Adrenal gland (tissue), 12 donors: ENCODE data around the gene ZSWIM1. TPM values are rescaled to one million over a fixed set of nuclear protein-coding genes. Genes with fewer than 3 reads are reported as not detected.
A peak's percentile ranks its signal among the peaks of the same experiment; 100 is the strongest.

Source experiments
- DNase-seq, 7 donors: peaks; one replicate each; pipeline ENCODE4 v3.0.0-alpha.2; 2019 to 2020
- H3K27ac ChIP-seq, 5 donors: fragments of 200-600 bp; sonication (generic) in 4 of 5; 1 replicate in 3 of 5; 2 replicates in 2 of 5; pipeline versions ENCODE4 v1.5.1 to v1.8.0; 2016 to 2020; ENCODE audit warnings: mild to moderate bottlenecking in 1 of 5
- H3K27me3 ChIP-seq: fragments of 200-600 bp; 2 replicates; pipeline ENCODE4 v1.8.0; 2021
- H3K36me3 ChIP-seq, 2 donors: fragments of 200-600 bp; replicated peaks in 1 of 2; 1 replicate in 1 of 2; 2 replicates in 1 of 2; pipeline versions ENCODE4 v1.5.1 to v1.8.0; 2018 to 2022
- H3K4me1 ChIP-seq, 2 donors: fragments of 200-600 bp; replicated peaks in 1 of 2; 1 replicate in 1 of 2; 2 replicates in 1 of 2; pipeline versions ENCODE4 v1.5.1 to v1.8.0; 2018 to 2021
- H3K4me3 ChIP-seq, 4 donors: fragments of 200-600 bp; sonication (generic) in 3 of 4; one replicate each; pipeline ENCODE4 v1.5.1; 2016 to 2018
- H3K9me3 ChIP-seq, 3 donors: fragments of 200-600 bp; sonication (generic) in 1 of 3; replicated peaks in 1 of 3; 1 replicate in 2 of 3; 2 replicates in 1 of 3; pipeline versions ENCODE4 v1.5.1 to v1.8.0; 2016 to 2021
- CTCF ChIP-seq, 6 experiments: fragments of 450-650 bp in 4 of 6; fragments of 200-600 bp in 2 of 6; sonication (generic) in 1 of 6; IDR thresholded peaks; 1 replicate in 5 of 6; 2 replicates in 1 of 6; pipeline versions ENCODE4 v1.5.1 to v1.8.0; 2016 to 2021; ENCODE audit warnings: antibody characterized with exemption in 6 of 6, mild to moderate bottlenecking in 2 of 6, moderate library complexity in 1 of 6
- POLR2A ChIP-seq, 2 donors: fragments of 450-650 bp; IDR thresholded peaks; one replicate each; pipeline ENCODE4 v1.6.1; 2017; ENCODE audit warnings: antibody characterized with exemption in 2 of 2, mild to moderate bottlenecking in 2 of 2, moderate library complexity in 1 of 2
- WGBS, 4 donors: extraction: QIAGEN DNeasy Blood & Tissue Kit in 2 of 4; methylation state at CpG; one replicate each; pipeline versions ENCODE4 v1.1.5 to v1.1.7; 2013 to 2017; 5-methylcytosine and 5-hydroxymethylcytosine counted together
- intact Hi-C, 2 donors: fragments of 100-400 bp; cut with DNase I; formaldehyde crosslinking; loops; one replicate each; pipeline versions ENCODE4 v1.14.1 to v1.15.0; 2022 to 2023
- polyA plus RNA-seq, 3 donors: library from polyadenylated mRNA; stranded (reverse); fragments of 200-250 nt in 2 of 3; fragments of 350-450 nt in 1 of 3; fragmentation: Illumina TruSeq in 1 of 3; extraction: RNeasy Lipid Tissue Mini Kit (QIAGEN cat#74804) in 1 of 3; gene quantifications; one replicate each; pipeline ENCODE4 v1.2.3, GENCODE V29; 2013 to 2014
- total RNA-seq, 9 donors: library from RNA; depleted of rRNA in 4 of 9; stranded (reverse); fragments of >200 nt in 4 of 9; fragments of 120-200 nt in 1 of 9; fragmentation: NEBNext Ultra II Directional in 1 of 9; extraction: Animal tissue kit (Norgen Biotek cat#: 25700) in 1 of 9; gene quantifications; one replicate each; pipeline versions ENCODE4 v1.1.0 to v1.2.4, GENCODE V29; 2013 to 2023
- donor health status: healthy with polysubstance abuse.
- donor health status: Bipolar disorder and iron deficiency.
- donor health status: DM: yes; HTN: yes; CAD: no.
- donor health status: DM: no; HTN: no; CAD: no.
- donor health status: DM: no; HTN: no; CAD: no.
- donor health status: DM: yes; HTN: yes; CAD: no.

ZSWIM1 gene
- total and polyA plus RNA-seq, 12 donors, result 4.2 to 22.1 (median 18.3) TPM

DNA sequence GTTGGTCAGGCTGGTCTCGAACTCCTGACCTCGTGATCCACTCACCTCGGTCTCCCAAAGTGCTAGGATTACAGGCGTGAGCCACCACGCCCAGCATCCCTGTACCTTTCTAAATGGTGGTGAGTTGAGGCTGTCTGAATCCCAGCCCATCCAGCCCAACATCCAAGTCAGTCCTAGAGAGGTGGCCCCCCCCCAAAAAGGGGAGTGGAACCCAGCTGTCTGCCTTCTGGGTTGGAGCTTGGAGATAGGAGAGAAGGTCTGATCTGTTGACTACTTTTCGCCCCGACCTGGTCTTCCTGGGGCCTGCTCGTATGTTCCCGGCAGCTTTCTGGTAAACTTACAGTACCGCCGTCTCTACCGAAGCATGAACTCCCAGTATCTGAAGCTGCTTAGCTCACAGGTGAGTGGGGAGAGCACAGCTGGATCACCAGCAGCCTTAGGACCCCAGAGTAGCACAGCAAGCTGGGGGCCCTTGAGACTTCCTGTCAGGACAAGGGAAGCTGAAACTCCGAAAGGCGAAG, 15.7 kb downstream of the ZSWIM1 start:
- H3K9me3 ChIP-seq, result no peaks in the 10 kb centered on the region
- DNase-seq, result no peak
- no peaks in the 10 kb centered on the region for H3K27me3 ChIP-seq
- H3K4me1 ChIP-seq, result peaks cover 15 to 29% of the 10 kb centered on the region in 2 donors
- peak overlapping the region in 3 of 5 donors; percentile 2 to 19 (median 13) for H3K27ac ChIP-seq
- H3K36me3 ChIP-seq, result peaks cover 0 to 92% of the 10 kb centered on the region in 2 donors
- 85 to 95% (median 90%) methylated on average over 12 to 14 of the region's 14 CpGs for WGBS, 4 donors
- intact Hi-C loops, result loop anchor here (5.0 kb wide), 2 partner anchors 46 to 56 kb away; no protein-coding TSS in a partner anchor
- no peak for TF ChIP-seq CTCF (IDR thresholded peaks at IDR 0.05)
- TF ChIP-seq POLR2A (IDR thresholded peaks at IDR 0.05), result no peak
- H3K4me3 ChIP-seq, result no peak overlapping the region

- TF ChIP-seq CTCF (IDR thresholded peaks at IDR 0.05) (no peak), POLR2A (IDR thresholded peaks at IDR 0.05) (no peak)
- Histone ChIP-seq H3K36me3 (peaks cover 0 to 97% of the 10 kb centered on the region in 2 donors), H3K9me3 (no peaks in the 10 kb centered on the region), H3K4me1 (peaks cover 11 to 23% of the 10 kb centered on the region in 2 donors), H3K27me3 (no peaks in the 10 kb centered on the region), H3K27ac (peak overlapping the region in 1 of 5 donors; percentile 2), H3K4me3 (no peak overlapping the region)
- no peak for DNase-seq
- 51 to 75% (median 66%) methylated on average over 2 of the region's 2 CpGs for WGBS, 4 donors
- intact Hi-C loops, result loop anchor here (5.0 kb wide), 2 partner anchors 45 to 55 kb away; no protein-coding TSS in a partner anchor
Measured at GRCh38 chr20:45897289-45897688, 16.3 kb downstream of the ZSWIM1 start.

- Histone ChIP-seq H3K27ac (peak overlapping the region in 1 of 5 donors; percentile 2), H3K4me3 (no peak overlapping the region), H3K4me1 (peaks cover 11 to 19% of the 10 kb centered on the region in 2 donors), H3K27me3 (no peaks in the 10 kb centered on the region), H3K9me3 (no peaks in the 10 kb centered on the region), H3K36me3 (peaks cover 0 to 99% of the 10 kb centered on the region in 2 donors)
- no peak for DNase-seq
- intact Hi-C loops, result loop anchor here (5.0 kb wide), 2 partner anchors 45 to 55 kb away; no protein-coding TSS in a partner anchor
- TF ChIP-seq POLR2A (IDR thresholded peaks at IDR 0.05) (no peak), CTCF (IDR thresholded peaks at IDR 0.05) (no peak)
- WGBS, 4 donors, result 92 to 100% (median 94%) methylated on average over 2 to 7 of the region's 7 CpGs
Measured at GRCh38 chr20:45897692-45898091, 16.7 kb downstream of the ZSWIM1 start.

DNA sequence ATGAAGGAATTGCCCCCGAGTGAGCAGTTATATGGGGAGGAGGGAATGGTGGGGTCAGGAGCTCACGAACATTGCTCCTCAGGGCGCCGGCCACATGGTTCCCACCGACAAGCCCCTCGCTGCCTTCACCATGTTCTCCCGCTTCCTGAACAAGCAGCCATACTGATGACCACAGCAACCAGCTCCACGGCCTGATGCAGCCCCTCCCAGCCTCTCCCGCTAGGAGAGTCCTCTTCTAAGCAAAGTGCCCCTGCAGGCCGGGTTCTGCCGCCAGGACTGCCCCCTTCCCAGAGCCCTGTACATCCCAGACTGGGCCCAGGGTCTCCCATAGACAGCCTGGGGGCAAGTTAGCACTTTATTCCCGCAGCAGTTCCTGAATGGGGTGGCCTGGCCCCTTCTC, 17.3 kb downstream of the ZSWIM1 start:
- 80 to 87% (median 86%) methylated on average over 12 of the region's 12 CpGs for WGBS, 4 donors
- H3K4me3 ChIP-seq, result no peak overlapping the region
- no peaks in the 10 kb centered on the region for H3K9me3 ChIP-seq
- peaks cover 0 to 98% of the 10 kb centered on the region in 2 donors for H3K36me3 ChIP-seq
- no peak overlapping the region for H3K27ac ChIP-seq
- H3K4me1 ChIP-seq, result peaks cover 6 to 13% of the 10 kb centered on the region in 2 donors
- intact Hi-C loops, result loop anchor here (5.0 kb wide), 2 partner anchors 44 to 54 kb away; no protein-coding TSS in a partner anchor
- H3K27me3 ChIP-seq, result no peaks in the 10 kb centered on the region
- TF ChIP-seq CTCF (IDR thresholded peaks at IDR 0.05) (no peak), POLR2A (IDR thresholded peaks at IDR 0.05) (no peak)
- no peak for DNase-seq
